HG03558 (cell line): Measurements from ENCODE around the gene APOA4.
"Not testable (repeated sequence)": the region's sequence is repeated elsewhere in the genome, so short reads cannot be mapped to it uniquely, and the experiment has no call there.

ENCODE experiments used
- ATAC-seq: cut with Tn5 transposase; IDR thresholded peaks from one replicate; pipeline ENCODE4 v1.9.1; 2021; ENCODE audit warnings: moderate number of reproducible peaks; ENCODE audit not compliant: unreplicated experiment; ENCODE audit errors: extremely low read depth

The APOA4 gene

GRCh38 chr11:116811194-116811593, 11.9 kb downstream of the APOA4 start:
- no peak for ATAC-seq

- no peak for ATAC-seq
These were observed 14.6 kb downstream of the APOA4 start for GRCh38 chr11:116808262-116809175.

GRCh38 chr11:116807601-116808261, 15.4 kb downstream of the APOA4 start:
- no peak for ATAC-seq

- no peak for ATAC-seq
These were observed 19.1 kb downstream of the APOA4 start for GRCh38 chr11:116804001-116804400.

GRCh38 chr11:116801662-116802061, 21.4 kb downstream of the APOA4 start:
- not testable (repeated sequence) for ATAC-seq

- no peak for ATAC-seq
These were observed 22.5 kb downstream of the APOA4 start for GRCh38 chr11:116800610-116801009.

GRCh38 chr11:116798368-116798767, 24.7 kb downstream of the APOA4 start:
- ATAC-seq, result no peak

GRCh38 chr11:116797816-116798215, 25.3 kb downstream of the APOA4 start:
- ATAC-seq, result no peak

GRCh38 chr11:116796548-116796947, 26.6 kb downstream of the APOA4 start:
- no peak for ATAC-seq

GRCh38 chr11:116794851-116795250, 28.3 kb downstream of the APOA4 start:
- no peak for ATAC-seq

- ATAC-seq, result no peak
These were observed 29.4 kb downstream of the APOA4 start for GRCh38 chr11:116793772-116794097.

GRCh38 chr11:116792869-116793771, 30.0 kb downstream of the APOA4 start:
- no peak for ATAC-seq

GRCh38 chr11:116792144-116792868, 30.8 kb downstream of the APOA4 start:
- no peak for ATAC-seq

GRCh38 chr11:116791813-116792143, 31.3 kb downstream of the APOA4 start, which contains the start of gene APOA5:
Gene APOA5 (minus strand): TSS chr11:116791879. CDS start chr11:116791860, 19 bp downstream.
- ATAC-seq, result no peak

- no peak for ATAC-seq
These were observed 31.9 kb downstream of the APOA4 start for GRCh38 chr11:116791002-116791812.

- ATAC-seq, result no peak
These were observed 32.7 kb downstream of the APOA4 start for GRCh38 chr11:116790167-116791001.

- no peak for ATAC-seq
These were observed 34.1 kb downstream of the APOA4 start for GRCh38 chr11:116788975-116789374.

- no peak for ATAC-seq
These were observed 34.6 kb downstream of the APOA4 start for GRCh38 chr11:116788534-116788933.
